Measurements from ENCODE around the gene AHSP. TPM values are rescaled to one million over a fixed set of nuclear protein-coding genes. Genes with fewer than 3 reads are reported as not detected.
A peak's percentile ranks its signal among the peaks of the same experiment; 100 is the strongest.

The AHSP gene
- total and polyA plus RNA-seq, 4 donors = 0.48 to 1,651 TPM; not detected in 2

DNA sequence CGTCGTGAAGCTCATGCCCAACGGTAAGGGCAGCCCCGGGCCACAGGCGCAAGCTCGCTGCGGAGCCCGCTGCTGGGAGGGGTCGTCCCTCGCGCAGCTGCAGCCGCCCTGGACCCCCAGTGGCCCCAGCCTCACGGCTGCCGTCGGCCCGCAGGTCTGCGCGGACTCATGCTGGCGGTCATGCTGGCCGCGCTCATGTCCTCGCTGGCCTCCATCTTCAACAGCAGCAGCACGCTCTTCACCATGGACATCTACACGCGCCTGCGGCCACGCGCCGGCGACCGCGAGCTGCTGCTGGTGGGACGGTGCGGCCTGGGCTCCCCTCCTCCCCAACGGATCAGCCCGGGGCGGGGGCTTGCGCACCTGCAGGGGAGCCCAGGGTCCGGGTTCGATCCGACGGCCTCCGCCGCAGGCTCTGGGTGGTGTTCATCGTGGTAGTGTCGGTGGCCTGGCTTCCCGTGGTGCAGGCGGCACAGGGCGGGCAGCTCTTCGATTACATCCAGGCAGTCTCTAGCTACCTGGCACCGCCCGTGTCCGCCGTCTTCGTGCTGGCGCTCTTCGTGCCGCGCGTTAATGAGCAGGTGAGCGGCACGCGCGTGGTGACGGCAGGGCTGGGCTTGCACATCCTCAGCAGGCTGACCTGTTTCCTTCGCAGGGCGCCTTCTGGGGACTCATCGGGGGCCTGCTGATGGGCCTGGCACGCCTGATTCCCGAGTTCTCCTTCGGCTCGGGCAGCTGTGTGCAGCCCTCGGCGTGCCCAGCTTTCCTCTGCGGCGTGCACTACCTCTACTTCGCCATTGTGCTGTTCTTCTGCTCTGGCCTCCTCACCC, 39.0 kb upstream of the AHSP start:
- no peak for DNase-seq (ENCODE audit: low spot score)
- no peak overlapping the region for H3K27ac ChIP-seq (ENCODE audit: low read depth in 1 of 2, low read length in 2 of 2)
- TF ChIP-seq FOXA1 (IDR thresholded peaks at IDR 0.05) (no peak), TAF1 (conservative IDR thresholded peaks at IDR 0.05) (no peak), NR2F2 (IDR thresholded peaks at IDR 0.05) (no peak), JUND (IDR thresholded peaks at IDR 0.05) (no peak), HNF4G (IDR thresholded peaks at IDR 0.05) (no peak), SP1 (IDR thresholded peaks at IDR 0.05) (no peak)
- TF ChIP-seq, protein P1, sequence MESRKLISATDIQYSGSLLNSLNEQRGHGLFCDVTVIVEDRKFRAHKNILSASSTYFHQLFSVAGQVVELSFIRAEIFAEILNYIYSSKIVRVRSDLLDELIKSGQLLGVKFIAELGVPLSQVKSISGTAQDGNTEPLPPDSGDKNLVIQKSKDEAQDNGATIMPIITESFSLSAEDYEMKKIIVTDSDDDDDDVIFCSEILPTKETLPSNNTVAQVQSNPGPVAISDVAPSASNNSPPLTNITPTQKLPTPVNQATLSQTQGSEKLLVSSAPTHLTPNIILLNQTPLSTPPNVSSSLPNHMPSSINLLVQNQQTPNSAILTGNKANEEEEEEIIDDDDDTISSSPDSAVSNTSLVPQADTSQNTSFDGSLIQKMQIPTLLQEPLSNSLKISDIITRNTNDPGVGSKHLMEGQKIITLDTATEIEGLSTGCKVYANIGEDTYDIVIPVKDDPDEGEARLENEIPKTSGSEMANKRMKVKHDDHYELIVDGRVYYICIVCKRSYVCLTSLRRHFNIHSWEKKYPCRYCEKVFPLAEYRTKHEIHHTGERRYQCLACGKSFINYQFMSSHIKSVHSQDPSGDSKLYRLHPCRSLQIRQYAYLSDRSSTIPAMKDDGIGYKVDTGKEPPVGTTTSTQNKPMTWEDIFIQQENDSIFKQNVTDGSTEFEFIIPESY (IDR thresholded peaks at IDR 0.05) = no peak
- TF ChIP-seq, protein P2, sequence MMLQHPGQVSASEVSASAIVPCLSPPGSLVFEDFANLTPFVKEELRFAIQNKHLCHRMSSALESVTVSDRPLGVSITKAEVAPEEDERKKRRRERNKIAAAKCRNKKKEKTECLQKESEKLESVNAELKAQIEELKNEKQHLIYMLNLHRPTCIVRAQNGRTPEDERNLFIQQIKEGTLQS (IDR thresholded peaks at IDR 0.05) = no peak
- no peaks in the 10 kb centered on the region for H3K9me3 ChIP-seq (ENCODE audit: control insufficient read depth in 4 of 4, low read length in 3 of 4)
- peaks cover 3 to 17% (median 11%) of the 10 kb centered on the region in 4 donors for H3K4me1 ChIP-seq (ENCODE audit: control insufficient read depth in 4 of 4, insufficient read depth in 4 of 4, low read length in 3 of 4)
- H3K27me3 ChIP-seq (ENCODE audit: control insufficient read depth in 4 of 4, insufficient read depth in 4 of 4, low read length in 3 of 4) = no peaks in the 10 kb centered on the region
- peak overlapping the region in 1 of 3 donors; percentile 54 for H3K4me3 ChIP-seq (ENCODE audit: low read depth in 1 of 3, low read length in 3 of 3)
- H3K9ac ChIP-seq (ENCODE audit: low read depth in 1 of 2, low read length in 2 of 2) = no peak overlapping the region
- 50% methylated on average over 77 of the region's 77 CpGs for WGBS
- peaks cover 3 to 34% (median 14%) of the 10 kb centered on the region in 4 donors for H3K36me3 ChIP-seq (ENCODE audit: control insufficient read depth in 4 of 4, insufficient read depth in 3 of 4, low read depth in 1 of 4, low read length in 3 of 4)

DNA sequence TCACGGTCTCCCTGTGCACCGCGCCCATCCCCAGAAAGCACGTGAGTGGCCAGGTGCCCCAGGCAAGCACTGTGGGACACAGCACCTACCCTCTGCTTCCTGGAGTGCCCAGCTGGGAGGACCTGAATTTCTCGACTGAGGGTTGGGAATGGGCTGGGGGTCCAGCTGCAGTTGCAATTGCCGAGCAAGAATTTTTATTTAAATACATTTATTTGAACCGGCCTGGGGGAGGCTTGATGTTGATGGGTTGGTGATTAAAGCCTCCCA, 38.5 kb upstream of the AHSP start:
- no peak for DNase-seq (ENCODE audit: low spot score)
- 87% methylated on average over 7 of the region's 7 CpGs for WGBS
- peaks cover 3 to 35% (median 14%) of the 10 kb centered on the region in 4 donors for H3K36me3 ChIP-seq (ENCODE audit: control insufficient read depth in 4 of 4, insufficient read depth in 3 of 4, low read depth in 1 of 4, low read length in 3 of 4)
- no peak overlapping the region for H3K27ac ChIP-seq (ENCODE audit: low read depth in 1 of 2, low read length in 2 of 2)
- no peak overlapping the region for H3K4me3 ChIP-seq (ENCODE audit: low read depth in 1 of 3, low read length in 3 of 3)
- no peak overlapping the region for H3K9ac ChIP-seq (ENCODE audit: low read depth in 1 of 2, low read length in 2 of 2)
- TF ChIP-seq EGR1 (IDR thresholded peaks at IDR 0.05; ENCODE audit: low read depth in 2 of 2) = no peak
- no peak for TF ChIP-seq FOXA1 (IDR thresholded peaks at IDR 0.05)
- TF ChIP-seq GABPA (IDR thresholded peaks at IDR 0.05 in 1 of 2, conservative IDR thresholded peaks at IDR 0.05 in 1 of 2) = no peak
- TF ChIP-seq, protein P3, sequence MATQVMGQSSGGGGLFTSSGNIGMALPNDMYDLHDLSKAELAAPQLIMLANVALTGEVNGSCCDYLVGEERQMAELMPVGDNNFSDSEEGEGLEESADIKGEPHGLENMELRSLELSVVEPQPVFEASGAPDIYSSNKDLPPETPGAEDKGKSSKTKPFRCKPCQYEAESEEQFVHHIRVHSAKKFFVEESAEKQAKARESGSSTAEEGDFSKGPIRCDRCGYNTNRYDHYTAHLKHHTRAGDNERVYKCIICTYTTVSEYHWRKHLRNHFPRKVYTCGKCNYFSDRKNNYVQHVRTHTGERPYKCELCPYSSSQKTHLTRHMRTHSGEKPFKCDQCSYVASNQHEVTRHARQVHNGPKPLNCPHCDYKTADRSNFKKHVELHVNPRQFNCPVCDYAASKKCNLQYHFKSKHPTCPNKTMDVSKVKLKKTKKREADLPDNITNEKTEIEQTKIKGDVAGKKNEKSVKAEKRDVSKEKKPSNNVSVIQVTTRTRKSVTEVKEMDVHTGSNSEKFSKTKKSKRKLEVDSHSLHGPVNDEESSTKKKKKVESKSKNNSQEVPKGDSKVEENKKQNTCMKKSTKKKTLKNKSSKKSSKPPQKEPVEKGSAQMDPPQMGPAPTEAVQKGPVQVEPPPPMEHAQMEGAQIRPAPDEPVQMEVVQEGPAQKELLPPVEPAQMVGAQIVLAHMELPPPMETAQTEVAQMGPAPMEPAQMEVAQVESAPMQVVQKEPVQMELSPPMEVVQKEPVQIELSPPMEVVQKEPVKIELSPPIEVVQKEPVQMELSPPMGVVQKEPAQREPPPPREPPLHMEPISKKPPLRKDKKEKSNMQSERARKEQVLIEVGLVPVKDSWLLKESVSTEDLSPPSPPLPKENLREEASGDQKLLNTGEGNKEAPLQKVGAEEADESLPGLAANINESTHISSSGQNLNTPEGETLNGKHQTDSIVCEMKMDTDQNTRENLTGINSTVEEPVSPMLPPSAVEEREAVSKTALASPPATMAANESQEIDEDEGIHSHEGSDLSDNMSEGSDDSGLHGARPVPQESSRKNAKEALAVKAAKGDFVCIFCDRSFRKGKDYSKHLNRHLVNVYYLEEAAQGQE (IDR thresholded peaks at IDR 0.05) = no peak
- no peak for TF ChIP-seq SP1 (IDR thresholded peaks at IDR 0.05)
- TF ChIP-seq NR2F2 (IDR thresholded peaks at IDR 0.05) = no peak
- TF ChIP-seq, protein P4, sequence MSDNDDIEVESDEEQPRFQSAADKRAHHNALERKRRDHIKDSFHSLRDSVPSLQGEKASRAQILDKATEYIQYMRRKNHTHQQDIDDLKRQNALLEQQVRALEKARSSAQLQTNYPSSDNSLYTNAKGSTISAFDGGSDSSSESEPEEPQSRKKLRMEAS (IDR thresholded peaks at IDR 0.05) = no peak
- TF ChIP-seq, protein P2 (IDR thresholded peaks at IDR 0.05) = no peak
- TF ChIP-seq, protein P1 (IDR thresholded peaks at IDR 0.05) = no peak
- no peak for TF ChIP-seq RAD21 (IDR thresholded peaks at IDR 0.05)
- TF ChIP-seq YY1 (IDR thresholded peaks at IDR 0.05) = no peak
- no peak for TF ChIP-seq RXRA (IDR thresholded peaks at IDR 0.05)
- TF ChIP-seq, protein P5, sequence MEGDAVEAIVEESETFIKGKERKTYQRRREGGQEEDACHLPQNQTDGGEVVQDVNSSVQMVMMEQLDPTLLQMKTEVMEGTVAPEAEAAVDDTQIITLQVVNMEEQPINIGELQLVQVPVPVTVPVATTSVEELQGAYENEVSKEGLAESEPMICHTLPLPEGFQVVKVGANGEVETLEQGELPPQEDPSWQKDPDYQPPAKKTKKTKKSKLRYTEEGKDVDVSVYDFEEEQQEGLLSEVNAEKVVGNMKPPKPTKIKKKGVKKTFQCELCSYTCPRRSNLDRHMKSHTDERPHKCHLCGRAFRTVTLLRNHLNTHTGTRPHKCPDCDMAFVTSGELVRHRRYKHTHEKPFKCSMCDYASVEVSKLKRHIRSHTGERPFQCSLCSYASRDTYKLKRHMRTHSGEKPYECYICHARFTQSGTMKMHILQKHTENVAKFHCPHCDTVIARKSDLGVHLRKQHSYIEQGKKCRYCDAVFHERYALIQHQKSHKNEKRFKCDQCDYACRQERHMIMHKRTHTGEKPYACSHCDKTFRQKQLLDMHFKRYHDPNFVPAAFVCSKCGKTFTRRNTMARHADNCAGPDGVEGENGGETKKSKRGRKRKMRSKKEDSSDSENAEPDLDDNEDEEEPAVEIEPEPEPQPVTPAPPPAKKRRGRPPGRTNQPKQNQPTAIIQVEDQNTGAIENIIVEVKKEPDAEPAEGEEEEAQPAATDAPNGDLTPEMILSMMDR (IDR thresholded peaks at IDR 0.05; ENCODE audit: low read depth, low read length, missing input control) = no peak
- no peak for TF ChIP-seq TAF1 (conservative IDR thresholded peaks at IDR 0.05)
- TF ChIP-seq HNF4G (IDR thresholded peaks at IDR 0.05) = no peak
- TF ChIP-seq JUND (IDR thresholded peaks at IDR 0.05) = no peak
- no peak for TF ChIP-seq HNF4A (conservative IDR thresholded peaks at IDR 0.05)
- no peak for TF ChIP-seq FOXA2 (IDR thresholded peaks at IDR 0.05)
- peaks cover 3 to 17% (median 11%) of the 10 kb centered on the region in 4 donors for H3K4me1 ChIP-seq (ENCODE audit: control insufficient read depth in 4 of 4, insufficient read depth in 4 of 4, low read length in 3 of 4)
- H3K9me3 ChIP-seq (ENCODE audit: control insufficient read depth in 4 of 4, low read length in 3 of 4) = no peaks in the 10 kb centered on the region
- H3K27me3 ChIP-seq (ENCODE audit: control insufficient read depth in 4 of 4, insufficient read depth in 4 of 4, low read length in 3 of 4) = no peaks in the 10 kb centered on the region
